GM23338 (cell line): ENCODE measurements around the gene DOCK10. TPM values are rescaled to one million over a fixed set of nuclear protein-coding genes. Genes with fewer than 3 reads are reported as not detected.

Source experiments
- ETS1 ChIP-seq: IDR thresholded peaks from 2 replicates; pipeline ENCODE4 v1.6.1; 2016; ENCODE audit warnings: antibody characterized with exemption
- EZH2 ChIP-seq: fragments of 200-600 bp; sonication (generic); IDR thresholded peaks from one replicate; pipeline ENCODE4 v1.8.0; 2017; ENCODE audit warnings: antibody characterized with exemption, mild to moderate bottlenecking, low read depth; ENCODE audit not compliant: unreplicated experiment
- POLR2AphosphoS5 ChIP-seq: IDR thresholded peaks from 2 replicates; pipeline ENCODE4 v1.6.1; 2016; ENCODE audit warnings: antibody characterized with exemption, low read depth
- STAT1 ChIP-seq: IDR thresholded peaks from one replicate; pipeline ENCODE4 v1.6.1; 2016; ENCODE audit warnings: antibody characterized with exemption; ENCODE audit not compliant: unreplicated experiment
- ZNF331 ChIP-seq: fragments of 250-450 bp; sonication (Bioruptor Pico); IDR thresholded peaks from 2 replicates; pipeline ENCODE4 v1.5.0; 2020; ENCODE audit warnings: low read depth, mild to moderate bottlenecking, moderate library complexity
- polyA plus RNA-seq: library from polyadenylated mRNA; unstranded; fragments of >200 nt; fragmentation: Nextera tagmentation; extraction: Ambion mirVana; gene quantifications from 2 replicates; pipeline ENCODE4 v1.2.1, GENCODE V29; 2016
- total RNA-seq: library from RNA; depleted of rRNA; stranded (reverse); fragments of >200 nt; shearing (Covaris generic); gene quantifications from 2 replicates; pipeline ENCODE4 v1.2.3, GENCODE V29; 2014
- TF ChIP-seq, protein P1 (sequence below): fragments of 250-450 bp; sonication (Bioruptor Pico); IDR thresholded peaks from 2 replicates; pipeline ENCODE4 v1.5.0; 2020; ENCODE audit warnings: mild to moderate bottlenecking, moderate library complexity
- TF ChIP-seq, protein P2 (sequence below), 2 experiments: fragments of 200-600 bp in 1 of 2; sonication (generic) in 1 of 2; conservative IDR thresholded peaks; 2 replicates each; pipeline versions ENCODE4 v1.5.1 to v1.6.1; 2016 to 2017; ENCODE audit warnings: antibody characterized with exemption in 2 of 2, low read depth in 2 of 2, mild to moderate bottlenecking in 2 of 2, moderate library complexity in 1 of 2

DOCK10 gene
- total and polyA plus RNA-seq, 2 experiments from 2014 or later = 1.0 to 1.7 TPM

GRCh38 chr2:225017098-225017685 is 25.1 kb downstream of the DOCK10 start (continued):
- TF ChIP-seq, protein P1, sequence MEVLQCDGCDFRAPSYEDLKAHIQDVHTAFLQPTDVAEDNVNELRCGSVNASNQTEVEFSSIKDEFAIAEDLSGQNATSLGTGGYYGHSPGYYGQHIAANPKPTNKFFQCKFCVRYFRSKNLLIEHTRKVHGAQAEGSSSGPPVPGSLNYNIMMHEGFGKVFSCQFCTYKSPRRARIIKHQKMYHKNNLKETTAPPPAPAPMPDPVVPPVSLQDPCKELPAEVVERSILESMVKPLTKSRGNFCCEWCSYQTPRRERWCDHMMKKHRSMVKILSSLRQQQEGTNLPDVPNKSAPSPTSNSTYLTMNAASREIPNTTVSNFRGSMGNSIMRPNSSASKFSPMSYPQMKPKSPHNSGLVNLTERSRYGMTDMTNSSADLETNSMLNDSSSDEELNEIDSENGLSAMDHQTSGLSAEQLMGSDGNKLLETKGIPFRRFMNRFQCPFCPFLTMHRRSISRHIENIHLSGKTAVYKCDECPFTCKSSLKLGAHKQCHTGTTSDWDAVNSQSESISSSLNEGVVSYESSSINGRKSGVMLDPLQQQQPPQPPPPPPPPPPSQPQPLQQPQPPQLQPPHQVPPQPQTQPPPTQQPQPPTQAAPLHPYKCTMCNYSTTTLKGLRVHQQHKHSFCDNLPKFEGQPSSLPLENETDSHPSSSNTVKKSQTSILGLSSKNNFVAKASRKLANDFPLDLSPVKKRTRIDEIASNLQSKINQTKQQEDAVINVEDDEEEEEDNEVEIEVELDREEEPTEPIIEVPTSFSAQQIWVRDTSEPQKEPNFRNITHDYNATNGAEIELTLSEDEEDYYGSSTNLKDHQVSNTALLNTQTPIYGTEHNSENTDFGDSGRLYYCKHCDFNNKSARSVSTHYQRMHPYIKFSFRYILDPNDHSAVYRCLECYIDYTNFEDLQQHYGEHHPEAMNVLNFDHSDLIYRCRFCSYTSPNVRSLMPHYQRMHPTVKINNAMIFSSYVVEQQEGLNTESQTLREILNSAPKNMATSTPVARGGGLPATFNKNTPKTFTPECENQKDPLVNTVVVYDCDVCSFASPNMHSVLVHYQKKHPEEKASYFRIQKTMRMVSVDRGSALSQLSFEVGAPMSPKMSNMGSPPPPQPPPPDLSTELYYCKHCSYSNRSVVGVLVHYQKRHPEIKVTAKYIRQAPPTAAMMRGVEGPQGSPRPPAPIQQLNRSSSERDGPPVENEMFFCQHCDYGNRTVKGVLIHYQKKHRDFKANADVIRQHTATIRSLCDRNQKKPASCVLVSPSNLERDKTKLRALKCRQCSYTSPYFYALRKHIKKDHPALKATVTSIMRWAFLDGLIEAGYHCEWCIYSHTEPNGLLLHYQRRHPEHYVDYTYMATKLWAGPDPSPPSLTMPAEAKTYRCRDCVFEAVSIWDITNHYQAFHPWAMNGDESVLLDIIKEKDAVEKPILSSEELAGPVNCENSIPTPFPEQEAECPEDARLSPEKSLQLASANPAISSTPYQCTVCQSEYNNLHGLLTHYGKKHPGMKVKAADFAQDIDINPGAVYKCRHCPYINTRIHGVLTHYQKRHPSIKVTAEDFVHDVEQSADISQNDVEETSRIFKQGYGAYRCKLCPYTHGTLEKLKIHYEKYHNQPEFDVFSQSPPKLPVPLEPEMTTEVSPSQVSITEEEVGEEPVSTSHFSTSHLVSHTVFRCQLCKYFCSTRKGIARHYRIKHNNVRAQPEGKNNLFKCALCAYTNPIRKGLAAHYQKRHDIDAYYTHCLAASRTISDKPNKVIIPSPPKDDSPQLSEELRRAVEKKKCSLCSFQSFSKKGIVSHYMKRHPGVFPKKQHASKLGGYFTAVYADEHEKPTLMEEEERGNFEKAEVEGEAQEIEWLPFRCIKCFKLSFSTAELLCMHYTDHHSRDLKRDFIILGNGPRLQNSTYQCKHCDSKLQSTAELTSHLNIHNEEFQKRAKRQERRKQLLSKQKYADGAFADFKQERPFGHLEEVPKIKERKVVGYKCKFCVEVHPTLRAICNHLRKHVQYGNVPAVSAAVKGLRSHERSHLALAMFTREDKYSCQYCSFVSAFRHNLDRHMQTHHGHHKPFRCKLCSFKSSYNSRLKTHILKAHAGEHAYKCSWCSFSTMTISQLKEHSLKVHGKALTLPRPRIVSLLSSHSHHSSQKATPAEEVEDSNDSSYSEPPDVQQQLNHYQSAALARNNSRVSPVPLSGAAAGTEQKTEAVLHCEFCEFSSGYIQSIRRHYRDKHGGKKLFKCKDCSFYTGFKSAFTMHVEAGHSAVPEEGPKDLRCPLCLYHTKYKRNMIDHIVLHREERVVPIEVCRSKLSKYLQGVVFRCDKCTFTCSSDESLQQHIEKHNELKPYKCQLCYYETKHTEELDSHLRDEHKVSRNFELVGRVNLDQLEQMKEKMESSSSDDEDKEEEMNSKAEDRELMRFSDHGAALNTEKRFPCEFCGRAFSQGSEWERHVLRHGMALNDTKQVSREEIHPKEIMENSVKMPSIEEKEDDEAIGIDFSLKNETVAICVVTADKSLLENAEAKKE (CRISPR knock-in tag) = no peak
- TF ChIP-seq, protein P2, sequence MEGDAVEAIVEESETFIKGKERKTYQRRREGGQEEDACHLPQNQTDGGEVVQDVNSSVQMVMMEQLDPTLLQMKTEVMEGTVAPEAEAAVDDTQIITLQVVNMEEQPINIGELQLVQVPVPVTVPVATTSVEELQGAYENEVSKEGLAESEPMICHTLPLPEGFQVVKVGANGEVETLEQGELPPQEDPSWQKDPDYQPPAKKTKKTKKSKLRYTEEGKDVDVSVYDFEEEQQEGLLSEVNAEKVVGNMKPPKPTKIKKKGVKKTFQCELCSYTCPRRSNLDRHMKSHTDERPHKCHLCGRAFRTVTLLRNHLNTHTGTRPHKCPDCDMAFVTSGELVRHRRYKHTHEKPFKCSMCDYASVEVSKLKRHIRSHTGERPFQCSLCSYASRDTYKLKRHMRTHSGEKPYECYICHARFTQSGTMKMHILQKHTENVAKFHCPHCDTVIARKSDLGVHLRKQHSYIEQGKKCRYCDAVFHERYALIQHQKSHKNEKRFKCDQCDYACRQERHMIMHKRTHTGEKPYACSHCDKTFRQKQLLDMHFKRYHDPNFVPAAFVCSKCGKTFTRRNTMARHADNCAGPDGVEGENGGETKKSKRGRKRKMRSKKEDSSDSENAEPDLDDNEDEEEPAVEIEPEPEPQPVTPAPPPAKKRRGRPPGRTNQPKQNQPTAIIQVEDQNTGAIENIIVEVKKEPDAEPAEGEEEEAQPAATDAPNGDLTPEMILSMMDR (conservative IDR thresholded peaks at IDR 0.05; ENCODE audit: low read depth in 2 of 2) = no peak
- TF ChIP-seq EZH2 (no peak), POLR2AphosphoS5 (no peak), ZNF331 (CRISPR knock-in tag) (no peak), ETS1 (no peak), STAT1 (no peak)
